ENCODE measurements around the gene MIB1.

Gene MIB1

DNA sequence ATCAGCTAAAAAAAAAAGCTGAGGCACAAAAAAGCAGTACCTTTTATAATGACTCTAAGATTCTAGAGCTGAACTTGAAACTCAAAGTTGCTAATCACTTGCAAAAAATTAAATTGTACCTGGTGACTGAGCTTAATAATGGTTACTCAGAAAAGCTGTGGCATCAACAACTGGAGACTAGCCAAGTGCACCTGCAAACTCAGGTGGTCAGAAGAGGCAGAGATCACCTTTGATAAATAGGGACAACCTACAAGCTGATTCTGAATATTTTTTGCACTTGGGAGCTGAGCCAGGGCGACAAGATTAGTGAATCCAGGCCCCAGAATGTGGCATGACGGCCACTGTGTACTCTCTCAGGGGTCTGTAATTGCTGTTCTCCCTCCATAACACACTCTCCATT, 39.0 kb upstream of the MIB1 start:
- TF ChIP-seq, protein P1, sequence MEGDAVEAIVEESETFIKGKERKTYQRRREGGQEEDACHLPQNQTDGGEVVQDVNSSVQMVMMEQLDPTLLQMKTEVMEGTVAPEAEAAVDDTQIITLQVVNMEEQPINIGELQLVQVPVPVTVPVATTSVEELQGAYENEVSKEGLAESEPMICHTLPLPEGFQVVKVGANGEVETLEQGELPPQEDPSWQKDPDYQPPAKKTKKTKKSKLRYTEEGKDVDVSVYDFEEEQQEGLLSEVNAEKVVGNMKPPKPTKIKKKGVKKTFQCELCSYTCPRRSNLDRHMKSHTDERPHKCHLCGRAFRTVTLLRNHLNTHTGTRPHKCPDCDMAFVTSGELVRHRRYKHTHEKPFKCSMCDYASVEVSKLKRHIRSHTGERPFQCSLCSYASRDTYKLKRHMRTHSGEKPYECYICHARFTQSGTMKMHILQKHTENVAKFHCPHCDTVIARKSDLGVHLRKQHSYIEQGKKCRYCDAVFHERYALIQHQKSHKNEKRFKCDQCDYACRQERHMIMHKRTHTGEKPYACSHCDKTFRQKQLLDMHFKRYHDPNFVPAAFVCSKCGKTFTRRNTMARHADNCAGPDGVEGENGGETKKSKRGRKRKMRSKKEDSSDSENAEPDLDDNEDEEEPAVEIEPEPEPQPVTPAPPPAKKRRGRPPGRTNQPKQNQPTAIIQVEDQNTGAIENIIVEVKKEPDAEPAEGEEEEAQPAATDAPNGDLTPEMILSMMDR (IDR thresholded peaks at IDR 0.05; ENCODE audit: low read depth, low read length, poor library complexity, severe bottlenecking) = no peak
- TF ChIP-seq EZH2phosphoT487 (IDR thresholded peaks at IDR 0.05; ENCODE audit: borderline replicate concordance, low read length) = no peak
- Histone ChIP-seq H3F3A (ENCODE audit: control insufficient read depth, insufficient read depth) (peaks cover 6% of the 10 kb centered on the region; the same call in 1 of the 2 replicates), H3K4me3 (ENCODE audit: low read length) (peak overlapping the region; percentile 95), H3K9me2 (replicated peaks; ENCODE audit: control insufficient read depth, low read length) (no peaks in the 10 kb centered on the region), H3K4me1 (ENCODE audit: control insufficient read depth, low read length) (peaks cover 45% of the 10 kb centered on the region), H3K79me2 (ENCODE audit: control insufficient read depth, low read length) (peaks cover 60% of the 10 kb centered on the region), H3K27me3 (ENCODE audit: control insufficient read depth, low read length) (no peaks in the 10 kb centered on the region), H3K4me2 (ENCODE audit: low read length) (peak overlapping the region; percentile 77), H4K20me1 (ENCODE audit: control insufficient read depth, insufficient read depth, low read depth, low read length) (0 out of 2 replicates have a peak, but pooled peaks cover 4% of the 10 kb centered on the region), H3K36me3 (ENCODE audit: control insufficient read depth, low read length) (peaks cover 63% of the 10 kb centered on the region), H3K9me3 (ENCODE audit: control insufficient read depth, insufficient read depth, low read length) (no peaks in the 10 kb centered on the region), H3K27ac (ENCODE audit: low read depth, low read length) (peak overlapping the region; percentile 73)

DNA sequence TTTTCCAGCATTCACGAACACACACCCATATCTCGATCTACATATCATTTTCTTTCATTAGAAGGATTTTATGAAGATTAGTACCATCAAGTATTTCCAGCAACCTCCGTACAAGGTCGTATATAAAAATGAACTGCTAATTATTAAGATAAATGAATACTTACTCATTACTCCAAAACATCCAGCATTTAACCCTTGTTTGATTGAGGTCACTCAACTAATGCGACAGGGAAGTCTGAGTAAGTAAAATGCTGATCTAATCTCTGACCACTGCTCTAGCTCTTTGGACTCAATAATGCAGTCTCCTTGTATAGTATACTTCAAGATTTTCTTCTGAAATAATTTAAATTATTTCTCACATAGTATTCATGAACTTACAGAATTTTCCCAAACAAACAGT, 38.0 kb upstream of the MIB1 start:
- Histone ChIP-seq H3K9me3 (ENCODE audit: control insufficient read depth, insufficient read depth, low read length) (no peaks in the 10 kb centered on the region), H3K79me2 (ENCODE audit: control insufficient read depth, low read length) (peaks cover 60% of the 10 kb centered on the region), H3F3A (ENCODE audit: control insufficient read depth, insufficient read depth) (peaks cover 6% of the 10 kb centered on the region; the same call in 1 of the 2 replicates), H3K9me2 (replicated peaks; ENCODE audit: control insufficient read depth, low read length) (no peaks in the 10 kb centered on the region), H3K27ac (ENCODE audit: low read depth, low read length) (peak overlapping the region; percentile 73), H3K4me2 (ENCODE audit: low read length) (peak overlapping the region; percentile 77), H3K4me1 (ENCODE audit: control insufficient read depth, low read length) (peaks cover 45% of the 10 kb centered on the region), H3K27me3 (ENCODE audit: control insufficient read depth, low read length) (no peaks in the 10 kb centered on the region), H3K36me3 (ENCODE audit: control insufficient read depth, low read length) (peaks cover 56% of the 10 kb centered on the region), H3K4me3 (ENCODE audit: low read length) (peak overlapping the region; percentile 95), H4K20me1 (ENCODE audit: control insufficient read depth, insufficient read depth, low read depth, low read length) (0 out of 2 replicates have a peak, but pooled peaks cover 4% of the 10 kb centered on the region)
- TF ChIP-seq, protein P1 (IDR thresholded peaks at IDR 0.05; ENCODE audit: low read depth, low read length, poor library complexity, severe bottlenecking) = no peak
- TF ChIP-seq EZH2phosphoT487 (IDR thresholded peaks at IDR 0.05; ENCODE audit: borderline replicate concordance, low read length) = no peak

DNA sequence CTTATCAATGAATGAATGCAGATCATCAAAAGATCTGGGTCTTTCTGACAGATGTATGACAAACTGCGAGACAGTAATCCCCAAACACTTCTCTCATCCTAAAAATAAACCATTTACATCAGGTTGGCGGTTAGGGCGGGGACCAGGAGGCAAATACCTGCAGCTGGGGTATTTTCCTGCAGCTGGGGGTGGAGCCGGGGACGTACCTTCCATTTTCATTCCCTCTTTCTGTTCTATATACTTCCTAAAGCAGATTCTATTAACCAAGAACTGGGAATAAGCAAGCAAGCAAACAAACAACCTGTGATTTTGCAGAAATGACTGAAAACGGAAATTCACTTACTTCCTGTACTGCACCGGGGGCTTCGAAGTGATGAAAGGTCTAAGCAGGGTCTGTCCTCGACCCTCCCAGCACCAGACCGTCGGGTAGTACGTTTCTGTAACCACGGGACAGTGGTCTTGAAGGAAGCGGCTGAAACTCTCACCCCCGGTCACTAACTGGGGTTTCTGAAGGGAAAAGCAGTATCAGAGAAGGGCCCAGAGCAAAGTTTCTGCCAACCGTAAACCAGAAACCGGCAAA, 37.3 kb upstream of the MIB1 start:
- peak overlapping the region; percentile 95 for H3K4me3 ChIP-seq (ENCODE audit: low read length)
- H3K36me3 ChIP-seq (ENCODE audit: control insufficient read depth, low read length) = peaks cover 48% of the 10 kb centered on the region
- TF ChIP-seq EZH2phosphoT487 (IDR thresholded peaks at IDR 0.05; ENCODE audit: borderline replicate concordance, low read length) = no peak
- TF ChIP-seq, protein P1 (IDR thresholded peaks at IDR 0.05; ENCODE audit: low read depth, low read length, poor library complexity, severe bottlenecking) = no peak
- H3K9me2 ChIP-seq (replicated peaks; ENCODE audit: control insufficient read depth, low read length) = no peaks in the 10 kb centered on the region
- H3K27me3 ChIP-seq (ENCODE audit: control insufficient read depth, low read length) = no peaks in the 10 kb centered on the region
- H3K79me2 ChIP-seq (ENCODE audit: control insufficient read depth, low read length) = peaks cover 60% of the 10 kb centered on the region
- H3K4me2 ChIP-seq (ENCODE audit: low read length) = peak overlapping the region; percentile 77
- peaks cover 6% of the 10 kb centered on the region; the same call in 1 of the 2 replicates for H3F3A ChIP-seq (ENCODE audit: control insufficient read depth, insufficient read depth)
- peaks cover 48% of the 10 kb centered on the region for H3K4me1 ChIP-seq (ENCODE audit: control insufficient read depth, low read length)
- H4K20me1 ChIP-seq (ENCODE audit: control insufficient read depth, insufficient read depth, low read depth, low read length) = 0 out of 2 replicates have a peak, but pooled peaks cover 4% of the 10 kb centered on the region
- peak overlapping the region; percentile 73 for H3K27ac ChIP-seq (ENCODE audit: low read depth, low read length)
- H3K9me3 ChIP-seq (ENCODE audit: control insufficient read depth, insufficient read depth, low read length) = no peaks in the 10 kb centered on the region
